IPS DF 6.9 (cell line): ENCODE results near the gene KCTD15.

Source experiments
- DNase-seq: peaks from one replicate; pipeline ENCODE4 v3.0.0-alpha.2; 2013; ENCODE audit warnings: low read depth, low spot score
- H3K27ac ChIP-seq: one replicate; pipeline ENCODE4 v1.5.1; 2013; ENCODE audit warnings: low read length, control low read depth
- H3K27me3 ChIP-seq: 2 replicates; pipeline ENCODE4 v1.6.1; 2013; ENCODE audit warnings: mild to moderate bottlenecking, low read length; ENCODE audit not compliant: control insufficient read depth, insufficient read depth
- H3K36me3 ChIP-seq: 2 replicates; pipeline ENCODE4 v1.6.1; 2013; ENCODE audit warnings: low read length; ENCODE audit not compliant: control insufficient read depth, insufficient read depth
- H3K4me1 ChIP-seq: 2 replicates; pipeline ENCODE4 v1.6.1; 2013; ENCODE audit warnings: low read length; ENCODE audit not compliant: control insufficient read depth, insufficient read depth
- H3K4me3 ChIP-seq: 2 replicates; pipeline ENCODE4 v1.5.1; 2013; ENCODE audit warnings: mild to moderate bottlenecking, low read length
- H3K9me3 ChIP-seq: 2 replicates; pipeline ENCODE4 v1.6.1; 2013; ENCODE audit warnings: low read length, inconsistent platforms; ENCODE audit not compliant: control insufficient read depth, insufficient read depth
- WGBS: extraction: QIAGEN DNeasy Blood & Tissue Kit; methylation state at CpG from one replicate; pipeline ENCODE4 v1.1.7; 2013; ENCODE audit warnings: mixed read lengths, missing lambda C conversion rate; ENCODE audit not compliant: insufficient read length, insufficient coverage; 5-methylcytosine and 5-hydroxymethylcytosine counted together

KCTD15 gene

GRCh38 chr19:33779849-33780248 lies 16.8 kb upstream of the KCTD15 start:
- no peak overlapping the region for H3K4me3 ChIP-seq
- H3K36me3 ChIP-seq = no peaks in the 10 kb centered on the region
- DNase-seq = no peak
- WGBS = no CpG with 5 or more reads among the region's 7 CpGs
- H3K4me1 ChIP-seq = peaks cover 1% of the 10 kb centered on the region
- no peaks in the 10 kb centered on the region for H3K27me3 ChIP-seq
- no peak overlapping the region for H3K27ac ChIP-seq
- H3K9me3 ChIP-seq = no peaks in the 10 kb centered on the region

- Histone ChIP-seq H3K27me3 (no peaks in the 10 kb centered on the region), H3K9me3 (no peaks in the 10 kb centered on the region), H3K27ac (no peak overlapping the region), H3K36me3 (no peaks in the 10 kb centered on the region), H3K4me1 (peaks cover 1% of the 10 kb centered on the region), H3K4me3 (no peak overlapping the region)
- WGBS = no CpG with 5 or more reads among the region's 6 CpGs
- DNase-seq = no peak
Measured at GRCh38 chr19:33780251-33780650, 16.4 kb upstream of the KCTD15 start.

- no peaks in the 10 kb centered on the region for H3K9me3 ChIP-seq
- DNase-seq = no peak
- no peaks in the 10 kb centered on the region for H3K27me3 ChIP-seq
- WGBS = no CpG with 5 or more reads among the region's 12 CpGs
- no peak overlapping the region for H3K27ac ChIP-seq
- no peaks in the 10 kb centered on the region for H3K36me3 ChIP-seq
- no peak overlapping the region for H3K4me3 ChIP-seq
- peaks cover 1% of the 10 kb centered on the region for H3K4me1 ChIP-seq
Measured at GRCh38 chr19:33780746-33781145, 15.9 kb upstream of the KCTD15 start.

- WGBS = no CpG with 5 or more reads among the region's 15 CpGs
Measured at GRCh38 chr19:33781415-33781935, 15.2 kb upstream of the KCTD15 start.

DNA sequence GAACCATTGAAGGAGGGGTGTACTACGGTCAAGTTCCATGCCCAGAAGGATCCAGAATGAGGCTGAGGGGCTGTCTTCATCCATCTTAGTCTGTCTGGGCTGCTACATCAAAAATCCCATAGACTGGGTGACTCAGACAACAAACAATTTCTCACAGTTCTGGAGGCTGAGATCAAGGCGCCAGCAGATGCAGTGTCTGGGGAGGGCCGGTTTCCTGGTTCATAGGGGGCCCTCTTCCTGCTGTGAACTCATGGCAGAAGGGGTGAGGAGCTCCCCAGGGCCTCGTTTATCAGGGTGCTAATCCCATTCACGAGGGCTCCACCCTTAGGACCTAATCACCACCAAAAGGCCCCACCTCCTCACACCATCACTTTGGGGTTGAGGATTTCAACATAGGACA lies 14.7 kb upstream of the KCTD15 start:
- Histone ChIP-seq H3K27ac (no peak overlapping the region), H3K4me3 (no peak overlapping the region), H3K36me3 (no peaks in the 10 kb centered on the region), H3K9me3 (no peaks in the 10 kb centered on the region), H3K4me1 (peaks cover 1% of the 10 kb centered on the region), H3K27me3 (no peaks in the 10 kb centered on the region)
- no peak for DNase-seq
- no CpG with 5 or more reads among the region's 5 CpGs for WGBS

More at GRCh38 chr19:33781415-33781935, 15.2 kb upstream of the KCTD15 start:
- H3K4me3 ChIP-seq = no peak overlapping the region
- no peaks in the 10 kb centered on the region for H3K36me3 ChIP-seq
- no peaks in the 10 kb centered on the region for H3K9me3 ChIP-seq
- no peak for DNase-seq
- H3K27me3 ChIP-seq = no peaks in the 10 kb centered on the region
- H3K4me1 ChIP-seq = peaks cover 1% of the 10 kb centered on the region
- H3K27ac ChIP-seq = no peak overlapping the region

DNA sequence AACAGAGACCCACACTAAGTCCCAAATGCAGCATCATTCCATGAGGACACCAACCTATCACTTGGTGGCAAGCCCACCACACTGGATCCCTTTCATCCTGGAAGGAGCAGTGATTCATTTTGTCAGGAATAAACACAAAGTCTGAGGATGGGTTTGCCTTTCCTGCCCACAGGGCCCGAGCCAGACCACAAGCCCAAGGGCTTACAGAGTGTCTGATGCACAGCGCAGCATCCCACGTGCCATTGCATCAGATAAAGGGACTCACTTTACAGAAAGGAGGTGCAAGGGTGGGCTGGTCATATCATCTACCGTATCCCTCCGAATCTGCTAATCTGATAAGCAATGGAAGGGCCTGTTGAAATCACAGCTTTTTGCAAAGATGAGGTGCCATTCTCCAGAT lies 12.2 kb upstream of the KCTD15 start:
- H3K27me3 ChIP-seq = no peaks in the 10 kb centered on the region
- H3K9me3 ChIP-seq = no peaks in the 10 kb centered on the region
- no peak for DNase-seq
- no CpG with 5 or more reads among the region's 5 CpGs for WGBS
- no peaks in the 10 kb centered on the region for H3K4me1 ChIP-seq
- H3K4me3 ChIP-seq = no peak overlapping the region
- no peaks in the 10 kb centered on the region for H3K36me3 ChIP-seq
- no peak overlapping the region for H3K27ac ChIP-seq

GRCh38 chr19:33785795-33786194 lies 10.9 kb upstream of the KCTD15 start:
- WGBS = no CpG with 5 or more reads among the region's 6 CpGs
- no peaks in the 10 kb centered on the region for H3K27me3 ChIP-seq
- H3K36me3 ChIP-seq = no peaks in the 10 kb centered on the region
- no peak overlapping the region for H3K4me3 ChIP-seq
- H3K27ac ChIP-seq = no peak overlapping the region
- no peak for DNase-seq
- H3K9me3 ChIP-seq = no peaks in the 10 kb centered on the region
- no peaks in the 10 kb centered on the region for H3K4me1 ChIP-seq

- Histone ChIP-seq H3K27ac (no peak overlapping the region), H3K9me3 (no peaks in the 10 kb centered on the region), H3K27me3 (no peaks in the 10 kb centered on the region), H3K36me3 (no peaks in the 10 kb centered on the region), H3K4me3 (no peak overlapping the region), H3K4me1 (no peaks in the 10 kb centered on the region; the same call in 1 of the 2 replicates)
- DNase-seq = no peak
- no CpG with 5 or more reads among the region's 4 CpGs for WGBS
Measured at GRCh38 chr19:33788676-33789075, 8.0 kb upstream of the KCTD15 start.

GRCh38 chr19:33789344-33789743 lies 7.3 kb upstream of the KCTD15 start:
- H3K27ac ChIP-seq = no peak overlapping the region
- no peaks in the 10 kb centered on the region for H3K27me3 ChIP-seq
- H3K4me1 ChIP-seq = peaks cover under 1% of the 10 kb centered on the region
- 43% methylated on average over 1 of the region's 5 CpGs for WGBS
- H3K9me3 ChIP-seq = no peaks in the 10 kb centered on the region
- DNase-seq = no peak
- H3K36me3 ChIP-seq = no peaks in the 10 kb centered on the region
- no peak overlapping the region for H3K4me3 ChIP-seq

DNA sequence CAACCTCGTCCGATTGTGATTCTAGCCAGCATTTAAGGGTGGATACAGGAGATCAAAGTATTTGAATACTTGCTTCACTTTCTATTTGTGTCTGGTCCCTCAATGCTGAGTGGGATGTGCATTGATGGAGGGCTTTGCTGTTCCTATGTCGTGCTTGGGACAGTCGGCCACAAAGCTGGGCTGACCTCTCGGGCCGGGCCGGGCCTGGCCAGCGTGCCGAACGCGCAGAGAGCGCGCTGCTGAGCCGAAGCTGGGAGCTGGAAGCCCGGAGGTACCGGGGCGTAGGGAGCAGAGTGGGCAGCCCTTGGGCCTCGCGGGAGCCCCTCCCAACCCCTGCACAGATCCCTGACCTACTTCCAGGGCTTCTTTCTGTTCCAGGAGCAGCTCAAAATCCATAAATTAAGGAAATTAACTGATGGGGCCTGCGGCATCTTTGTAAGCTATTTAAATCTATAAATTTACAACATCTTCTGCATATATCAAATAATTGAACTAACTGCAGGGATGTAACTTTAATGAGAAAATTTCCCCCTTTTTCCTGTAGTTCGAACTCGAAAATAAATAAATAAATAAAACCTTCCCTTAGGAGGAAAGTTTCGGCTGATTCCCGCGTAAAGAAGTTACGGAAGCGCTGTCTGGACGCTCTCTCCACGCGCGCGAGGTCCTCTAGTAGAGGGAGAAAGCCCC lies 1.8 kb upstream of the KCTD15 start:
- no peak for DNase-seq
- no peaks in the 10 kb centered on the region for H3K36me3 ChIP-seq
- no peaks in the 10 kb centered on the region for H3K9me3 ChIP-seq
- no peaks in the 10 kb centered on the region for H3K27me3 ChIP-seq
- no peak overlapping the region for H3K27ac ChIP-seq
- H3K4me3 ChIP-seq = peak overlapping the region; percentile 31; the same call in 1 of the 2 replicates
- peaks cover 4% of the 10 kb centered on the region for H3K4me1 ChIP-seq
- no CpG with 5 or more reads among the region's 32 CpGs for WGBS
